OCI-LY1 (cell line): ENCODE data around the gene F11R.

Experiments used
- EZH2 ChIP-seq: fragments of 200-600 bp; sonication (generic), shearing (Covaris generic); IDR thresholded peaks from 2 replicates; pipeline ENCODE4 v1.8.0; 2017; ENCODE audit warnings: borderline replicate concordance, mixed run types, mild to moderate bottlenecking, antibody characterized with exemption, low read length, moderate library complexity, mixed read lengths
- TF ChIP-seq, protein P1 (sequence below): fragments of 200-600 bp; sonication (generic), shearing (Covaris generic); IDR thresholded peaks from 2 replicates; pipeline ENCODE4 v1.5.1; 2017; ENCODE audit warnings: mild to moderate bottlenecking, antibody characterized with exemption, low read length, moderate library complexity, mixed read lengths

DNA sequence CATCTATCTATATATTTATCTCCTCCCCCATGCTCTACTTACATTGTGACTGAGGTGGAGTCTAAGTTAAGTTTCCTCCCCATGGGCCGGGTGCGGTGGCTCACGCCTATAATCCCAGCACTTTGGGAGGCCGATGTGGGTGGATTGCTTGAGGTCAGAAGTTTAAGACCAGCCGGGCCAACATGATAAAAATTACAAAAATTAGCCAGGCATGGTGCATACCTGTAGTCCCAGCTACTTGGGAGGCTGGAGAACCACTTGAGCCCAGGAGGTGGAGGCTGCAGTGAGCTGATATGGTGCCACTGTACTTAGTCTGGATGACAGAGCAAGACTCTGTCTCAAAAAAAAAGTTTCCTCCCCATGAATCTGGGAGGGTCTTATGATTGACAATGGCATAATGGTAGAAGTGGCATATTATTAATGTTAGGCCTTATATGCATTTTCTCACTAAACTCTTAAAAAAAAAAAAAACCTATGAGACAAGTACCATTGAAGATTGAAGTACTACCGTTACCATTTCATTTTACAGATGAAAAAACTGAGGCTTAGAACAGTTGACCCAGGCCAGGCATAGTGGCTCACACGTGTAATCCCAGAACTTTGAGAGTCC is 11.2 kb downstream of the F11R start:
- TF ChIP-seq, protein P1, sequence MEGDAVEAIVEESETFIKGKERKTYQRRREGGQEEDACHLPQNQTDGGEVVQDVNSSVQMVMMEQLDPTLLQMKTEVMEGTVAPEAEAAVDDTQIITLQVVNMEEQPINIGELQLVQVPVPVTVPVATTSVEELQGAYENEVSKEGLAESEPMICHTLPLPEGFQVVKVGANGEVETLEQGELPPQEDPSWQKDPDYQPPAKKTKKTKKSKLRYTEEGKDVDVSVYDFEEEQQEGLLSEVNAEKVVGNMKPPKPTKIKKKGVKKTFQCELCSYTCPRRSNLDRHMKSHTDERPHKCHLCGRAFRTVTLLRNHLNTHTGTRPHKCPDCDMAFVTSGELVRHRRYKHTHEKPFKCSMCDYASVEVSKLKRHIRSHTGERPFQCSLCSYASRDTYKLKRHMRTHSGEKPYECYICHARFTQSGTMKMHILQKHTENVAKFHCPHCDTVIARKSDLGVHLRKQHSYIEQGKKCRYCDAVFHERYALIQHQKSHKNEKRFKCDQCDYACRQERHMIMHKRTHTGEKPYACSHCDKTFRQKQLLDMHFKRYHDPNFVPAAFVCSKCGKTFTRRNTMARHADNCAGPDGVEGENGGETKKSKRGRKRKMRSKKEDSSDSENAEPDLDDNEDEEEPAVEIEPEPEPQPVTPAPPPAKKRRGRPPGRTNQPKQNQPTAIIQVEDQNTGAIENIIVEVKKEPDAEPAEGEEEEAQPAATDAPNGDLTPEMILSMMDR: no peak
- no peak for TF ChIP-seq EZH2
